H9 (cell line): ENCODE measurements around the gene CTXN1. TPM values are rescaled to one million over a fixed set of nuclear protein-coding genes. Genes with fewer than 3 reads are reported as not detected.

Source experiments
- DNase-seq: peaks from one replicate; pipeline ENCODE4 v3.0.0-alpha.2; 2017
- H2AFZ ChIP-seq: one replicate; pipeline ENCODE4 v1.6.1; 2013; ENCODE audit warnings: mild to moderate bottlenecking, low read length, control low read depth, moderate library complexity
- H2AK5ac ChIP-seq: 2 replicates; pipeline ENCODE4 v1.6.1; 2013; ENCODE audit warnings: low read length, control low read depth, mixed read lengths; ENCODE audit not compliant: insufficient read length
- H2BK120ac ChIP-seq: one replicate; pipeline ENCODE4 v1.6.1; 2013; ENCODE audit warnings: low read depth, mild to moderate bottlenecking, low read length, control low read depth, inconsistent platforms; ENCODE audit not compliant: poor library complexity, severe bottlenecking
- H2BK12ac ChIP-seq: 2 replicates; pipeline ENCODE4 v1.6.1; 2013; ENCODE audit warnings: low read length, control low read depth, mixed read lengths, low read depth; ENCODE audit not compliant: insufficient read length
- H2BK15ac ChIP-seq: 2 replicates; pipeline ENCODE4 v1.6.1; 2013; ENCODE audit warnings: low read depth, low read length, control low read depth
- H2BK20ac ChIP-seq: one replicate; pipeline ENCODE4 v1.6.1; 2013; ENCODE audit warnings: low read depth, mild to moderate bottlenecking, low read length, control low read depth, inconsistent platforms; ENCODE audit not compliant: poor library complexity, severe bottlenecking
- H2BK5ac ChIP-seq: 2 replicates; pipeline ENCODE4 v1.6.1; 2013; ENCODE audit warnings: low read length, control low read depth, mixed read lengths; ENCODE audit not compliant: insufficient read length
- H3K14ac ChIP-seq: 2 replicates; pipeline ENCODE4 v1.6.1; 2013; ENCODE audit warnings: low read length, control low read depth; ENCODE audit not compliant: insufficient read depth
- H3K18ac ChIP-seq: 2 replicates; pipeline ENCODE4 v1.6.1; 2013; ENCODE audit warnings: low read depth, mild to moderate bottlenecking, mixed read lengths, low read length, control low read depth; ENCODE audit not compliant: insufficient read length
- H3K23ac ChIP-seq: 2 replicates; pipeline ENCODE4 v1.6.1; 2013; ENCODE audit warnings: low read length, control low read depth, mixed read lengths, low read depth; ENCODE audit not compliant: insufficient read length
- H3K23me2 ChIP-seq: 2 replicates; pipeline ENCODE4 v1.6.1; 2013; ENCODE audit warnings: low read depth, mild to moderate bottlenecking, mixed read lengths, low read length, control low read depth; ENCODE audit not compliant: insufficient read length, poor library complexity, severe bottlenecking
- H3K27ac ChIP-seq: 2 replicates; pipeline ENCODE4 v1.5.1; 2013; ENCODE audit warnings: low read length, control low read depth, mixed read lengths, low read depth; ENCODE audit not compliant: insufficient read length
- H3K27me3 ChIP-seq: 2 replicates; pipeline ENCODE4 v1.6.1; 2013; ENCODE audit warnings: low read length, control low read depth, inconsistent platforms; ENCODE audit not compliant: insufficient read depth
- H3K4ac ChIP-seq: 2 replicates; pipeline ENCODE4 v1.6.1; 2013; ENCODE audit warnings: low read depth, mild to moderate bottlenecking, control low read depth, inconsistent platforms, low read length, moderate library complexity
- H3K4me1 ChIP-seq: 2 replicates; pipeline ENCODE4 v1.6.1; 2013; ENCODE audit warnings: low read length, control low read depth, inconsistent platforms; ENCODE audit not compliant: insufficient read depth
- H3K4me2 ChIP-seq: 2 replicates; pipeline ENCODE4 v1.6.1; 2013; ENCODE audit warnings: low read length, control low read depth, mixed read lengths; ENCODE audit not compliant: insufficient read length, insufficient read depth
- H3K56ac ChIP-seq: 2 replicates; pipeline ENCODE4 v1.6.1; 2013; ENCODE audit warnings: low read depth, mild to moderate bottlenecking, mixed read lengths, low read length, control low read depth; ENCODE audit not compliant: insufficient read length
- H3K79me1 ChIP-seq: 2 replicates; pipeline ENCODE4 v1.6.1; 2013; ENCODE audit warnings: low read depth, mild to moderate bottlenecking, moderate library complexity, low read length, control low read depth, inconsistent platforms; ENCODE audit not compliant: insufficient read depth, poor library complexity, severe bottlenecking
- H3K79me2 ChIP-seq: 2 replicates; pipeline ENCODE4 v1.6.1; 2013; ENCODE audit warnings: low read length, control low read depth, inconsistent platforms; ENCODE audit not compliant: insufficient read depth
- H3K9ac ChIP-seq: 2 replicates; pipeline ENCODE4 v1.6.1; 2013; ENCODE audit warnings: low read length, control low read depth, mixed read lengths; ENCODE audit not compliant: insufficient read length; ENCODE audit errors: extremely low read depth
- H3K9me3 ChIP-seq: one replicate; pipeline ENCODE4 v1.6.1; 2013; ENCODE audit warnings: low read depth, low read length, inconsistent platforms; ENCODE audit not compliant: control insufficient read depth
- H3T11ph ChIP-seq: one replicate; pipeline ENCODE4 v1.6.1; 2013; ENCODE audit warnings: mild to moderate bottlenecking, low read length, control low read depth, inconsistent platforms
- H4K20me1 ChIP-seq: one replicate; pipeline ENCODE4 v1.6.1; 2013; ENCODE audit not compliant: control insufficient read depth, insufficient read length, insufficient read depth
- H4K5ac ChIP-seq: 2 replicates; pipeline ENCODE4 v1.6.1; 2013; ENCODE audit warnings: low read depth, mild to moderate bottlenecking, mixed read lengths, low read length, control low read depth; ENCODE audit not compliant: insufficient read length
- H4K8ac ChIP-seq: replicated peaks from 2 replicates; pipeline ENCODE4 v1.6.1; 2013; ENCODE audit warnings: low read length, control low read depth, mixed read lengths, low read depth; ENCODE audit not compliant: insufficient read length
- H4K91ac ChIP-seq: 2 replicates; pipeline ENCODE4 v1.6.1; 2013; ENCODE audit warnings: low read depth, mild to moderate bottlenecking, moderate library complexity, mixed read lengths, low read length, control low read depth; ENCODE audit not compliant: insufficient read length
- H3K27ac Mint-ChIP-seq, 3 experiments: 2 replicates in 2 of 3; 3 replicates in 1 of 3; pipeline ENCODE4 v1.8.0; 2020 to 2021; ENCODE audit warnings: mixed read lengths in 3 of 3, mild to moderate bottlenecking in 1 of 3, moderate library complexity in 1 of 3
- H3K27me3 Mint-ChIP-seq: 2 replicates; pipeline ENCODE4 v1.8.0; 2021; ENCODE audit warnings: low read depth, mild to moderate bottlenecking, moderate library complexity, mixed read lengths
- H3K36me3 Mint-ChIP-seq, 3 experiments: 2 replicates in 2 of 3; 3 replicates in 1 of 3; pipeline ENCODE4 v1.8.0; 2020 to 2021; ENCODE audit warnings: low read depth in 3 of 3, mixed read lengths in 3 of 3; ENCODE audit not compliant: insufficient read depth in 1 of 3
- H3K4me1 Mint-ChIP-seq, 2 experiments: 2 replicates each; pipeline ENCODE4 v1.8.0; 2020; ENCODE audit warnings: mixed read lengths in 2 of 2
- H3K4me3 Mint-ChIP-seq, 2 experiments: 2 replicates in 1 of 2; 3 replicates in 1 of 2; pipeline ENCODE4 v1.8.0; 2020 to 2021; ENCODE audit warnings: mild to moderate bottlenecking in 2 of 2, mixed read lengths in 2 of 2, moderate library complexity in 1 of 2
- H3K9me3 Mint-ChIP-seq, 2 experiments: 2 replicates in 1 of 2; 3 replicates in 1 of 2; pipeline ENCODE4 v1.8.0; 2020; ENCODE audit warnings: mild to moderate bottlenecking in 2 of 2, mixed read lengths in 2 of 2, moderate library complexity in 1 of 2
- CTCF ChIP-seq: fragments of 200-600 bp; sonication (generic); conservative IDR thresholded peaks from 3 replicates; pipeline ENCODE4 v1.8.0; 2021; ENCODE audit warnings: antibody characterized with exemption, mild to moderate bottlenecking
- WGBS: extraction: QIAGEN DNeasy Blood & Tissue Kit; methylation state at CpG from one replicate; pipeline ENCODE4 v1.1.7; 2013; ENCODE audit warnings: missing lambda C conversion rate, low lambda C conversion rate, mixed read lengths; ENCODE audit not compliant: insufficient read length; ENCODE audit errors: extremely low coverage; 5-methylcytosine and 5-hydroxymethylcytosine counted together
- total RNA-seq: library from RNA; stranded (reverse); gene quantifications from 2 replicates; pipeline ENCODE4 v1.2.1, GENCODE V29; 2021

CTXN1 gene
- total RNA-seq, 1 experiment from 2014 or later, result 22.7 TPM

- H3K9ac ChIP-seq, result no peak overlapping the region
- peaks cover 6% of the 10 kb centered on the region; the same call in 1 of the 2 replicates for H3K79me2 ChIP-seq
- H3K23ac ChIP-seq, result no peak overlapping the region
- DNase-seq, result no peak
- no peaks in the 10 kb centered on the region; a peak in 3 of 5 replicates for H3K9me3 Mint-ChIP-seq
- no peaks in the 10 kb centered on the region for H3K27me3 ChIP-seq
- no peak overlapping the region for H2BK120ac ChIP-seq
- no peak overlapping the region for H2AFZ ChIP-seq
- no peak overlapping the region for H3T11ph ChIP-seq
- H3K4me3 Mint-ChIP-seq, result no peak overlapping the region
- H3K4ac ChIP-seq, result no peak overlapping the region
- no peak for TF ChIP-seq CTCF
- no CpG with 5 or more reads among the region's 11 CpGs for whole genome bisulfite sequencing
- H2AK5ac ChIP-seq, result no peak overlapping the region
- H3K79me1 ChIP-seq, result no peaks in the 10 kb centered on the region
- H2BK20ac ChIP-seq, result no peak overlapping the region
- peaks cover 13 to 19% of the 10 kb centered on the region in 2 experiments for H3K4me1 Mint-ChIP-seq
- no peak overlapping the region for H3K56ac ChIP-seq
- peaks cover 3% of the 10 kb centered on the region for H3K27me3 Mint-ChIP-seq
- H2BK5ac ChIP-seq, result no peak overlapping the region
- no peak overlapping the region for H4K5ac ChIP-seq
- no peak overlapping the region; a peak in 1 of 7 replicates for H3K27ac Mint-ChIP-seq
- no peak overlapping the region for H3K14ac ChIP-seq
- peaks cover 14 to 33% (median 29%) of the 10 kb centered on the region in 3 experiments for H3K36me3 Mint-ChIP-seq
- H4K91ac ChIP-seq, result no peak overlapping the region
- 0 out of 2 replicates have a peak, but pooled peaks cover 4% of the 10 kb centered on the region for H3K4me1 ChIP-seq
- H4K8ac ChIP-seq, result no peak overlapping the region
- no peak overlapping the region for H2BK15ac ChIP-seq
- no peak overlapping the region for H3K18ac ChIP-seq
- no peak overlapping the region for H3K27ac ChIP-seq
- no peaks in the 10 kb centered on the region for H3K9me3 ChIP-seq
- H4K20me1 ChIP-seq, result no peaks in the 10 kb centered on the region
- no peak overlapping the region for H3K4me2 ChIP-seq
- peaks cover 17% of the 10 kb centered on the region for H3K23me2 ChIP-seq
- H2BK12ac ChIP-seq, result no peak overlapping the region
These were observed 18.4 kb downstream of the CTXN1 start for GRCh38 chr19:7907544-7907943.
